Activated CD8-positive, alpha-beta T cell treated with anti-CD3 and anti-CD28 coated beads for 36 hours (primary cell): Measurements from ENCODE around the gene ETFB. TPM values are rescaled to one million over a fixed set of nuclear protein-coding genes. Genes with fewer than 3 reads are reported as not detected.
"Not testable (repeated sequence)": the region's sequence is repeated elsewhere in the genome, so short reads cannot be mapped to it uniquely, and the experiment has no call there.

Source experiments
- ATAC-seq: fragments of 200-7000 bp; cut with Tn5 transposase; one replicate; pipeline ENCODE4 v1.10.0; 2021; ENCODE audit warnings: mild to moderate bottlenecking, moderate library complexity
- CTCF ChIA-PET: fragments of 350-600 bp; sonication (Branson Sonifier 250); formaldehyde crosslinking; loops from one replicate; lab custom pipeline; 2021; ENCODE audit warnings: antibody characterized with exemption; lab: Charles Lee
- POLR2A ChIA-PET: fragments of 350-600 bp; sonication (Branson Sonifier 250); formaldehyde crosslinking; loops from one replicate; lab custom pipeline; 2021; ENCODE audit warnings: antibody characterized with exemption; lab: Charles Lee
- DNase-seq: peaks from one replicate; pipeline ENCODE4 v3.0.0-alpha.2; 2020
- H3K27ac Mint-ChIP-seq: one replicate; pipeline ENCODE4 v1.8.0; 2021; ENCODE audit warnings: mild to moderate bottlenecking, mixed read lengths
- H3K27me3 Mint-ChIP-seq: one replicate; pipeline ENCODE4 v1.8.0; 2021; ENCODE audit warnings: mixed read lengths
- H3K36me3 Mint-ChIP-seq: one replicate; pipeline ENCODE4 v1.8.0; 2021; ENCODE audit warnings: low read depth, mixed read lengths
- H3K4me1 Mint-ChIP-seq: one replicate; pipeline ENCODE4 v1.8.0; 2021; ENCODE audit warnings: low read depth, mixed read lengths
- H3K4me3 Mint-ChIP-seq: one replicate; pipeline ENCODE4 v1.8.0; 2021; ENCODE audit warnings: mild to moderate bottlenecking, moderate library complexity, mixed read lengths
- H3K9me3 Mint-ChIP-seq: one replicate; pipeline ENCODE4 v1.8.0; 2021; ENCODE audit warnings: mixed read lengths
- CTCF ChIP-seq: fragments of 200-600 bp; IDR thresholded peaks from one replicate; pipeline ENCODE4 v1.8.0; 2022; ENCODE audit warnings: antibody characterized with exemption, mild to moderate bottlenecking
- intact Hi-C: fragments of 100-400 bp; cut with micrococcal nuclease; formaldehyde crosslinking; loops from one replicate; pipeline ENCODE4 v1.10.0; 2022
- total RNA-seq, 2 experiments: library from RNA; stranded (reverse); gene quantifications; one replicate each; pipeline ENCODE4 v1.2.3, GENCODE V29; 2021

The ETFB gene
- total RNA-seq, 2 experiments from 2014 or later, result 151 to 162 TPM

GRCh38 chr19:51399231-51399630 is 33.0 kb upstream of the ETFB start:
- TF ChIP-seq CTCF, result no peak
- Mint-ChIP-seq H3K9me3 (peaks cover 10% of the 10 kb centered on the region), H3K27me3 (no peaks in the 10 kb centered on the region), H3K27ac (no peak overlapping the region), H3K4me1 (peaks cover 36% of the 10 kb centered on the region), H3K36me3 (peaks cover 41% of the 10 kb centered on the region), H3K4me3 (no peak overlapping the region)
- CTCF ChIA-PET, result interaction anchor here (1.0 to 6.8 kb wide), 14 partner anchors 8 to 261 kb away, joined by 3 to 60 read pairs (median 6); partner anchors contain the start of genes ETFB, LIM2, NKG7 and SIGLEC10
- ATAC-seq (no peak), DNase-seq (no peak)
- intact Hi-C loops, result no loop called here
- POLR2A ChIA-PET, result no interaction called here

- ATAC-seq, result no peak
- DNase-seq, result no peak
- TF ChIP-seq CTCF, result peak; percentile 67
- POLR2A ChIA-PET, result interaction anchor here (0.8 kb wide), 1 partner anchor 25 kb away, joined by 3 read pairs; no protein-coding TSS in a partner anchor
- H3K4me1 Mint-ChIP-seq, result peaks cover 43% of the 10 kb centered on the region
- CTCF ChIA-PET, result interaction anchor here (0.9 to 6.8 kb wide), 18 partner anchors 10 to 196 kb away, joined by 3 to 60 read pairs (median 4); partner anchors contain the start of genes ETFB, LIM2, NKG7 and SIGLEC10
- no peak overlapping the region for H3K4me3 Mint-ChIP-seq
- no peaks in the 10 kb centered on the region for H3K27me3 Mint-ChIP-seq
- no peak overlapping the region for H3K27ac Mint-ChIP-seq
- intact Hi-C loops, result no loop called here
- peaks cover 10% of the 10 kb centered on the region for H3K9me3 Mint-ChIP-seq
- peaks cover 35% of the 10 kb centered on the region for H3K36me3 Mint-ChIP-seq
Observed at GRCh38 chr19:51398096-51398704, 32.0 kb upstream of the ETFB start.

- Mint-ChIP-seq H3K36me3 (peaks cover 32% of the 10 kb centered on the region), H3K4me1 (peaks cover 49% of the 10 kb centered on the region)
- H3K27ac Mint-ChIP-seq, DNase-seq, ATAC-seq, H3K4me3 Mint-ChIP-seq, intact Hi-C loops, H3K9me3 Mint-ChIP-seq, H3K27me3 Mint-ChIP-seq: not testable (repeated sequence)
- CTCF ChIA-PET, result interaction anchor here (0.9 to 6.8 kb wide), 10 partner anchors 10 to 197 kb away, joined by 3 to 60 read pairs (median 4); partner anchors contain the start of genes ETFB and SIGLEC10
- POLR2A ChIA-PET, result interaction anchor here (1.0 to 1.1 kb wide), 2 partner anchors 24 to 66 kb away, joined by 3 to 4 read pairs; no protein-coding TSS in a partner anchor
Observed at GRCh38 chr19:51397453-51397852, 31.3 kb upstream of the ETFB start.

GRCh38 chr19:51396175-51396574 is 30.0 kb upstream of the ETFB start:
- CTCF ChIA-PET, result interaction anchor here (0.7 to 6.8 kb wide), 11 partner anchors 11 to 266 kb away, joined by 3 to 60 read pairs (median 5); partner anchors contain the start of genes ETFB and SIGLEC10
- peaks cover 54% of the 10 kb centered on the region for H3K4me1 Mint-ChIP-seq

More at GRCh38 chr19:51396175-51396574, 30.0 kb upstream of the ETFB start:
- DNase-seq, result no peak
- TF ChIP-seq CTCF, result no peak
- Mint-ChIP-seq H3K9me3 (peaks cover 1% of the 10 kb centered on the region), H3K4me3 (peak overlapping the region; percentile 98), H3K27ac (peak overlapping the region; percentile 12), H3K36me3 (peaks cover 23% of the 10 kb centered on the region), H3K27me3 (no peaks in the 10 kb centered on the region)
- no peak for ATAC-seq
- POLR2A ChIA-PET, result interaction anchor here (0.6 to 3.8 kb wide), 6 partner anchors 15 to 55 kb away, joined by 3 to 40 read pairs (median 8); partner anchors contain the start of genes CLDND2, NKG7 and VSIG10L
- intact Hi-C loops, result no loop called here
